Activated naive CD4-positive, alpha-beta T cell treated with Interleukin-2 at 50 U/mL for 16 hours (primary cell): Measurements from ENCODE around the gene ACTN1.
"Not testable (repeated sequence)": the region's sequence is repeated elsewhere in the genome, so short reads cannot be mapped to it uniquely, and the experiment has no call there.

ENCODE experiments used
- DNase-seq: peaks from one replicate; pipeline ENCODE4 v3.0.0-alpha.2; 2020

The ACTN1 gene

GRCh38 chr14:68882235-68882634 lies 96.9 kb downstream of the ACTN1 start:
- DNase-seq: no peak

GRCh38 chr14:68881396-68881795 lies 97.7 kb downstream of the ACTN1 start:
- no peak for DNase-seq

DNA sequence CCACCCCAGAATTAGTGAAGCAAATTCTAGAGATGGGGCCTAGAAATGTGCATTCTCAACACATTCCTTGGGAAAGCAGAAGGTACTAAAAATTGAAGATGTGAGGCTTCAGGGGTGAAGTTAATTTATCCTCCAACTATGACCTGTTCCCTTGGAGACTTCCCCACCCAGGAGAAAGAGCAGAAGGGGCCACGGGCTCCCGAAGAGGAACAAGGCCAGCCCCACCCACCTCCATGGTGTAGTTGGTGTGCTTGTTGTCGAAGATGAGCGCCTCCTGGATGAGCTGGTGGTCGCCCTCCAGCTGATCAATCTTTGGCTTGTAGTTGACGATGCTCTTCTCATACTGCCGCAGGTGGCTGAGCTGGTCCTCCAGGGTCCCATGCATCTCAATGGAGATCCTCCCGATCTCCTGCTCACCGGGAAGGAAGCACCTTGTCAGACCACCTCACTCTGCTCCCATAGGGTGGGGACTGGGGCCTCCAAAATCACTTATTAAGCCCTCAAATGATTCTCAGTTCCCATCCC lies 98.5 kb downstream of the ACTN1 start:
- no peak for DNase-seq

- no peak for DNase-seq
Measured at GRCh38 chr14:68879841-68880575, 99.1 kb downstream of the ACTN1 start.

DNA sequence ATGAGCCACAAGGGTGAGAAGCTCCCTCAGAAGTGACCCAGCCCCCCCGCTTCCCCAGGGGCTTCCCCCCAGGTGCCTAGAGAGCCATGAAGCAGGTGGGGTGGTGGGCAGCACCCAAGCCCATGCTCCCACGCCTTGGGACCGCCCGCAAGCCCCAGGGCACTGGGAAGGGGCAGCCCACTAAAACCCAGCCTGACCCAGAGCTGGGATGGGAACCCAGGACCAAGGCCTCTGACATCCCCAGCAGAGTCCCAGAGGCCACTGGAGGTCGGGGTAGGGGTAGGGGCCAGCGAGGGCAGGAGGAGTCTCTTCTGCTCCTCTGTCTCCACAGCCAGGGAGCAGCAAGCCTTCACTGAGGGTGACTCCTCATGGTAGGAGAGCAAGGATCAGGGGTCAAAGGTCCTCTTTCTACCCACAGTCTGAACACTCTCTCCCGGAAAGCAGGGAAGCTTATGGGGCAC lies 99.8 kb downstream of the ACTN1 start:
- no peak for DNase-seq

DNA sequence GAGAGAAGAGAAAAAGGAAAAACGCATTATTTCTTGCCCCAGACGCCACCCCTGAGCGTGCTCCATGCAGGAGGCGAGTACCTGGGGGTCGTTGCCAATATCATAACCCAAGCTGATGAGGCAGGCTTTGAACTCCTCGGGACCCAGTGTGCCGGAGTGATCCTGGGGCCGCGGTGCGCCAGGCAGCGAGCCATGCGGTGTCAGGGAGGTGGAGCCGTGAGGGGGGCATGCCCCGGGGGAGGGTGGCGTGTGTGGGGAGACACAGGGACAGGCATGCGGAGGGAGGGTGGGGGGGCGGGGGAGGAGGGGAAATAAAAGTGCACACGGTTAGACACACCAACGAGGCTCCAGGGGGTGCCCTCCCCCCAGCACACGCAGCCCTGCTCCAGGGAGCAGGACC lies 100.2 kb downstream of the ACTN1 start:
- DNase-seq: no peak

- DNase-seq: no peak
Measured at GRCh38 chr14:68877993-68878575, 101.0 kb downstream of the ACTN1 start.

- no peak for DNase-seq
Measured at GRCh38 chr14:68876976-68877375, 102.1 kb downstream of the ACTN1 start.

GRCh38 chr14:68874746-68875155 lies 104.4 kb downstream of the ACTN1 start:
- no peak for DNase-seq

GRCh38 chr14:68873376-68873775 lies 105.7 kb downstream of the ACTN1 start:
- DNase-seq: no peak

DNA sequence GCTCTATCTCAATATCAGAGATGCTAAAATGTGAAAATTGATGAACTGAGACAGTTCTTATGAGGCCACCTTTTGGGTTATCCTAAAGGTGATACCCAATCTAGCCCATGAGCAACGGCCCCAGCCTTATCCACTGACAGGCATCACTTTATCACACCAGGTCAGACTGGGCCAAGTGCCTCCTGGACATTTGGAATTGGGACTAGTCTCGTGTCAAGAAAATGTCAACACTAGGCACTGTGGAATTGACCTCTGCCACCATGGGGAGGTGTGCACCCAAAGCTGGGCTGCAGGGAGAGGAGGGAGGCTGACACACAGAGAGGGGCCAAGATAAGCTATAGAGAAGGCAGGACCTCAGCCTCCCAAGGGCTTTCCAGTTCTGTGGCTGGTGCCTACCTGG lies 107.7 kb downstream of the ACTN1 start:
- DNase-seq: no peak

GRCh38 chr14:68866991-68867533 lies 112.0 kb downstream of the ACTN1 start:
- DNase-seq: no peak

- no peak for DNase-seq
Measured at GRCh38 chr14:68865542-68865941, 113.6 kb downstream of the ACTN1 start.

- no peak for DNase-seq
Measured at GRCh38 chr14:68864361-68864750, 114.7 kb downstream of the ACTN1 start.

GRCh38 chr14:68863610-68864360 lies 115.3 kb downstream of the ACTN1 start:
- DNase-seq: no peak

DNA sequence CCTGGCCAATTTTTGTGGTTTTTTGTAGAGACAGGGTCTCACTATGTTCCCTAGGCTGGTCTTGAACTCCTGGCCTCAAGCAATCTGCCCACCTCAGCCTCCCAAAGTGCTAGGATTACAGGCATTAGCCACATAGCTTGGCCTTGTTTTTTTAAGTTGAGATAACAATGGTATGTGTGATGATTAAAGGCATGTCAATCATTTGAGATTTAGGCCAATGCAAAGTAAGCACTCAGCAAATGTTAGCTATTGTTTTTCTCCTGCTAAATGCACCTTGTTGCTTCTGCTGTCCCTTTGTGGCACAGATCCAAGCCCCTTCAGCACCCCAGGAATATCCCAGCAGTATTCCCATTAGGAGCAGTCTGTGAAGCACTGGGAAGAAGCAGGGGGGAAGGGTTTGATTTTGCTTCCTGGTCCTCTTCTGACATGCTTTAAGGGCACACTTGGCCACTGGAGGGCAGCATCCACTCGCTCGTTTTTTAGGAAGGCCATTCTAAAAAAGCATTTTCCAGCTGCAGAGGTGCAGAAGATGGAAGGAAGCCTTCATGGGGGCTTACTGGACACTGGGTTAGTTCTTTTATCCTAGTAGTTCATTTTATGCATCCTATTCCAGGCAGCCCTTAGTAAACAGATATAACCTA lies 116.0 kb downstream of the ACTN1 start:
- peak; percentile 66 for DNase-seq

DNA sequence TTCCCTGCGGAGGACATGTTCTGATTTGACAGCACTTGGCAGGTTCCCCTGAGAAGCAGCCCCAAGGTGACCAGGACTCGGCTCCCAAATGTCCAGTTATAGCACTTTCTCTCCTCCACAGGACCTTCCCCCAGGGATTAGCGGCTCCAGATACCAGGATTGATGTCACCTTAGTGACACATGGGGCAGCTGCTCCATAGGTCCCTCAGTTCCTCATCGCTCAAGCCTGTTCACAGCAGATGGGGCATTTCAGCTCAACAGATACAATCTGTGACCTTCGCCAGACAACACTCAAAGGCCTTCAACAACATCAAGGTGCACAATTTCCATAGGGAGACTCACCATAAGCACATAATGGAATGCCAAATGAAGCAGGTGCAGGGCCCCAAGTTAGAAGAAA lies 118.3 kb downstream of the ACTN1 start:
- DNase-seq: no peak

- no peak for DNase-seq
Measured at GRCh38 chr14:68857516-68858070, 121.5 kb downstream of the ACTN1 start.

DNA sequence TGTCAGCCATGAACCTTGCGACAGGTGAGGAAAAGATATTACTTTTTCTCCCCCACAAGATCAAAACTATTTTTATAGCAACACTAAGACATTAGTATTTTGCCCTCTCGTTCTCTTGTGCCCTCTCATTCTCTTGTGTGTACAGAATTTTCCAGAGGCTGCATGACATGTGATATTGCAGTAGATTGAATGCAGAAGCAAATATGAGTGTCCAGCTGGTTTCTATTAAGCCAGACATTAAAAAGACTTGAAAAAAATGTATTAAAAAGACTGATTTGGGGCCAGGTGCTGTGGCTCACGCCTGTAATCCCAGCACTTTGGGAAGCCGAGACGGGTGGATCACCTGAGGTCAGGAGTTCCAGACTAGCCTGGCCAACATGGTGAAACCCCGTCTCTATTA lies 122.5 kb downstream of the ACTN1 start:
- no peak for DNase-seq

DNA sequence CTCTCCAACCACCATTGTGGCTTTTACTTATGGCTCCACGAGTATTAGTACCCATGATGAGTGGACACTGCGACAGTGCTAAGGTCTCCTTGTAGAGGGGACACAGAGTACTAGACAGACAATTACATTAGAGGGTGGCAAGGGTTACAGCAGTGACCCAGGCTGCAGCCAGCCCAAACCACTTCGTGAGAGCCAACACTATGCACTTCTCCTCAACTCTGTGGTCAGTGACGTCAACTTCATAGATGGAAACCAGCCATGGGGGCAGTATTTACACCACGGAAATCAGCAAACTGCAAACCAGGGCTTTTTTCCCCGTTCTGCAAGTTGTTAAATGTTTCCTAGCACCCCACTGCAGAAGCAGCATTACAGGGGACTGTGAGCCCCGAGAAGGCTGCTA lies 124.7 kb downstream of the ACTN1 start:
- DNase-seq: no peak

DNA sequence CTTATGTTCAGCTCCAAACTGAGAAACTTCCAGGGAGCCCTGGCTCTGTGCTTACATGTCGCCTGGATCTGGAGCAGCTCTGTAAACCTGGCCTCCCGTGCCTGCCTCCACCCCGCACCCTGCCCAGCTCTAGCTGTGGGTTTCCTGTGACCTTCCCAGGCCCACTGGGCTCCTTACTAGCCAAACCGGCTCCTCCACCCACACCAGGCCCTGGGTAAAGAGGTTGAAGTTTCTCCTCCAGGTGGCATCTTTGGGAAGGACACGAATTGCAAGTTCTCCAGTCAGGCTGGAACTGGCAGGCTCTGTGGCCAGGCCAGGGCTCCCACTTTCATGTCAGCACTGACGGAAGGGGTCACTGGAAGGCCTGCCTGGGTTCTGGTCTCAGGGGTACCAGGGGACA lies 125.4 kb downstream of the ACTN1 start:
- no peak for DNase-seq

GRCh38 chr14:68852493-68852892 lies 126.6 kb downstream of the ACTN1 start:
- DNase-seq: not testable (repeated sequence)

DNA sequence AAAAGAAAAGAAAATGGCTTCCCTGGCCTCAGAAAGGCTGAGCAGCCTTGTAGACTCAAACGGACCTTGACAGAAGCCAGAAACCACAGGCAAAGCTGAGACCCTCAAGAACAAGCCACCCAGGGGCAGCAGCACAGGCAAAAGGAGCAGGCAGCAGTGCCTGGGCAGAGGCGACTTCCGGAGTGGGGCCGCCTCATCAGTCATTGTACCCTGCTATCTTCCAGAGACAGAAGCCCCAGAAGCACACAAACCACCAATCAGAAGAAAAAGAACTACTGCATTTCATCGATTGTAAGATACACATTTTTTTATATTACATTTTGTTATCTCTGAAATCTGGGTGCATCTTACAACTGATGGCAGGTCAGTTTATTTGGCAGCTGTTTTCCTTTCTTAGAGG lies 128.0 kb downstream of the ACTN1 start:
- no peak for DNase-seq
